Uterus (tissue), 2 donors: Measurements from ENCODE around the gene MCL1.

Experiments used
- POLR2A ChIP-seq, 2 donors: fragments of 450-650 bp; IDR thresholded peaks; one replicate each; pipeline ENCODE4 v1.6.1; 2016; ENCODE audit warnings: antibody characterized with exemption in 2 of 2, mild to moderate bottlenecking in 1 of 2, moderate library complexity in 1 of 2
- TF ChIP-seq, protein P1 (sequence below), 4 experiments: fragments of 200-600 bp in 2 of 4; fragments of 450-650 bp in 2 of 4; sonication (generic) in 2 of 4; IDR thresholded peaks; one replicate each; pipeline ENCODE4 v1.5.1; 2016 to 2019; ENCODE audit warnings: antibody characterized with exemption in 4 of 4, mild to moderate bottlenecking in 2 of 4, moderate library complexity in 1 of 4

DNA sequence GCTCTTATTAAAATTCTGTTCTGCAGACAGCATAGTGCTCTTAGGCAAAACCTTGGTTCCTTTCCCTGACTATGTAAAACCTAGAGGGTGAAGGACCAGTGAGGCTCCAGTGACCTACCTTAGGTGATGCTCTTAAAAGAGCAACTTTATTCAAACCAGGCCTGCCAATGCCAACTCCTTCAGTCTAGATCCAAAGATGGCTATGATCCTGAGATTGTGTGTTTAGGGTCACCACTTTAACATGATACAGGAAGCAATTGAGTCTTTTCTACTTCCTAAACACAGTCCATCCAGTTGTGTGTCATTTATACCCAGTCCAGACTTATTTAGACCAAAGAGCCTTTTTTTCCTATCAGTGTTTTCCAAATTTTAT is 10.8 kb downstream of the MCL1 start:
- TF ChIP-seq, protein P1, sequence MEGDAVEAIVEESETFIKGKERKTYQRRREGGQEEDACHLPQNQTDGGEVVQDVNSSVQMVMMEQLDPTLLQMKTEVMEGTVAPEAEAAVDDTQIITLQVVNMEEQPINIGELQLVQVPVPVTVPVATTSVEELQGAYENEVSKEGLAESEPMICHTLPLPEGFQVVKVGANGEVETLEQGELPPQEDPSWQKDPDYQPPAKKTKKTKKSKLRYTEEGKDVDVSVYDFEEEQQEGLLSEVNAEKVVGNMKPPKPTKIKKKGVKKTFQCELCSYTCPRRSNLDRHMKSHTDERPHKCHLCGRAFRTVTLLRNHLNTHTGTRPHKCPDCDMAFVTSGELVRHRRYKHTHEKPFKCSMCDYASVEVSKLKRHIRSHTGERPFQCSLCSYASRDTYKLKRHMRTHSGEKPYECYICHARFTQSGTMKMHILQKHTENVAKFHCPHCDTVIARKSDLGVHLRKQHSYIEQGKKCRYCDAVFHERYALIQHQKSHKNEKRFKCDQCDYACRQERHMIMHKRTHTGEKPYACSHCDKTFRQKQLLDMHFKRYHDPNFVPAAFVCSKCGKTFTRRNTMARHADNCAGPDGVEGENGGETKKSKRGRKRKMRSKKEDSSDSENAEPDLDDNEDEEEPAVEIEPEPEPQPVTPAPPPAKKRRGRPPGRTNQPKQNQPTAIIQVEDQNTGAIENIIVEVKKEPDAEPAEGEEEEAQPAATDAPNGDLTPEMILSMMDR (IDR thresholded peaks at IDR 0.05): no peak
- TF ChIP-seq POLR2A (IDR thresholded peaks at IDR 0.05): no peak
